Lung microvascular endothelial cell (primary cell): ENCODE results near the gene GTF2H3. TPM values are rescaled to one million over a fixed set of nuclear protein-coding genes. Genes with fewer than 3 reads are reported as not detected.

ENCODE experiments used
- DNase-seq, 2 donors: peaks; one replicate each; pipeline versions ENCODE4 v3.0.0 to v3.0.0-alpha.2; 2010; ENCODE audit warnings: low read depth in 2 of 2
- total RNA-seq: library from RNA; depleted of rRNA; stranded (reverse); fragments of >200 nt; gene quantifications from 2 replicates; pipeline ENCODE4 v1.2.1, GENCODE V29; 2014

The GTF2H3 gene
- total RNA-seq, 1 donor from 2014 or later, result 16.7 TPM

GRCh38 chr12:123645380-123645779, 11.8 kb downstream of the GTF2H3 start:
- DNase-seq, result no peak

- DNase-seq, result no peak
Observed at GRCh38 chr12:123645878-123646277, 12.2 kb downstream of the GTF2H3 start.

GRCh38 chr12:123648401-123648800, 14.8 kb downstream of the GTF2H3 start:
- DNase-seq, result no peak

GRCh38 chr12:123654129-123654701, 20.6 kb downstream of the GTF2H3 start:
- DNase-seq, result no peak

- no peak for DNase-seq
Observed at GRCh38 chr12:123655420-123655819, 21.8 kb downstream of the GTF2H3 start.

GRCh38 chr12:123656392-123656791, 22.8 kb downstream of the GTF2H3 start:
- DNase-seq, result no peak

GRCh38 chr12:123657211-123657610, 23.6 kb downstream of the GTF2H3 start:
- no peak for DNase-seq

GRCh38 chr12:123659996-123660727, 26.5 kb downstream of the GTF2H3 start:
- DNase-seq, result peak; percentile 31 to 79

- no peak for DNase-seq
Observed at GRCh38 chr12:123667771-123668170, 34.1 kb downstream of the GTF2H3 start.

- peak; percentile 94 to 95 for DNase-seq
Observed at GRCh38 chr12:123670882-123671728, 37.5 kb downstream of the GTF2H3 start, which contains the start of gene TCTN2. TSS of gene TCTN2 (plus strand) at chr12:123671113. CDS start at chr12:123671241, 128 bp downstream.

- peak in 1 of 2 donors; percentile 17 for DNase-seq
Observed at GRCh38 chr12:123671876-123672275, 38.2 kb downstream of the GTF2H3 start.

- DNase-seq, result no peak
Observed at GRCh38 chr12:123675436-123675835, 41.8 kb downstream of the GTF2H3 start.

GRCh38 chr12:123676616-123677320, 43.1 kb downstream of the GTF2H3 start:
- DNase-seq, result peak in 1 of 2 donors; percentile 52

GRCh38 chr12:123678981-123679380, 45.4 kb downstream of the GTF2H3 start:
- no peak for DNase-seq

GRCh38 chr12:123681605-123682004, 48.0 kb downstream of the GTF2H3 start:
- DNase-seq, result no peak

GRCh38 chr12:123683964-123684363, 50.3 kb downstream of the GTF2H3 start:
- no peak for DNase-seq

- no peak for DNase-seq
Observed at GRCh38 chr12:123686636-123687190, 53.1 kb downstream of the GTF2H3 start.

- DNase-seq, result no peak
Observed at GRCh38 chr12:123690191-123690840, 56.7 kb downstream of the GTF2H3 start.

GRCh38 chr12:123696207-123696606, 62.6 kb downstream of the GTF2H3 start:
- DNase-seq, result peak in 1 of 2 donors; percentile 9

GRCh38 chr12:123696646-123697045, 63.0 kb downstream of the GTF2H3 start:
- DNase-seq, result no peak

- DNase-seq, result no peak
Observed at GRCh38 chr12:123705935-123706334, 72.3 kb downstream of the GTF2H3 start.
